OCI-M2 (cell line): ENCODE data around the gene HPD.

Experiments used
- DNase-seq: peaks from one replicate; lab custom pipeline; 2025; ENCODE audit not compliant: unreplicated experiment; lab: John Stamatoyannopoulos, UW

The HPD gene

DNA sequence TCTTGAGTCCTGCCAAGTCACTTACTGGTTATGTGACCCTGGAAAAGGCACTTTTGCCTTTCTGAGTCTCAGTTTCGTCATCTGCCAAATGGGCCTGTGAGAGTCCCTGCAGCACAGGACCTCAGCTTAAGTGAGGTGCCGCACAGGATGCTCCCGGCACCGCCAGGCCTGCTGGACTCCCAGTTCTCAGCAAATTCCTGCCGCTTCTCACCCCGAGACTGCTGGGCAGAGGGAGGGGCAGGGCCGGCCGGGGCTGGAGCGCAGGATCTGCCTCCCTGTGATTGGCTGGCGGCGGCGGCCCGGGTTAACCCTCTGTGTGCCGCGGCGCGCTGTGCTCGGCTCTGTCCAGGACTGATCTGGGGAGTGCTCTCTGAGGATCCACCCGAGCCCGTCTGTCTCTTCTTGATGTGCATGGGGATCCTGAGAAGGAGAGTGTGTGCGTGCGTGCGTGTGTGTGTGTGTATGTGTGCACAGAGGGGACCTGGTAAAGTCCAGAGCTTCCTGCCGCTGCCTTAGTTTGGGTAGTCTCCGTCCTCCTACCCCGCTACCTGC is 46.3 kb downstream of the HPD start:
- DNase-seq, result no peak

- DNase-seq, result no peak
These were observed 47.0 kb downstream of the HPD start for GRCh38 chr12:121811434-121812319.

DNA sequence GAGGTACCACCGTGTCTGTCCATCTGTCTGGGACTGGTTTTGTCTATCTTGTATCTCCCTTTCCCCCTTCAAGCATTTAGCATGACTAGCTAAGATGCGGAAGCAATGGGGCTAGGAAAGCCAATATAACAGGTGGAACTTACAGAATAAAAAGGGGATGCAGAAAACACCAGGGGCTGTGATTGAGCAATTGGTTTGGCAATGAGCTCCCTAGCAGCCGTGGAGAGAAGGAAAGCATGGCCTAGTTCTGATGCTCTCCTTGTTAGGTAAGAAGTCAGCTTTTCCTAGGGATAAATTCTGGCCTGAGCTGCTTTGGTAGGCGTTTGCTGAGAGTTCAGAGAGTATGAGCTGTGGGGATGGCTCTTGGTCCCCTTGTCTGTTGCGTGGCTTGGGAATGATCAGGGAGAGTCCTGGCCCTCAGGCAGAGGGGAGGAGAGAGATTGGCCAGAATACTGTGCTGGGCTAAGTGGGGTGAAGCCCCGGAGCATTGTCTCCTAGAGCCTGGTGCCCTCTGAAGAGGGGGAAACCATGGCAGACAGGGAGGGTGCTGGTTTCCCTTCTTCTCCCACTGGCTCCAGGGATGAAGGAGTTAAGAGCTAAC is 47.7 kb downstream of the HPD start:
- DNase-seq, result no peak

DNA sequence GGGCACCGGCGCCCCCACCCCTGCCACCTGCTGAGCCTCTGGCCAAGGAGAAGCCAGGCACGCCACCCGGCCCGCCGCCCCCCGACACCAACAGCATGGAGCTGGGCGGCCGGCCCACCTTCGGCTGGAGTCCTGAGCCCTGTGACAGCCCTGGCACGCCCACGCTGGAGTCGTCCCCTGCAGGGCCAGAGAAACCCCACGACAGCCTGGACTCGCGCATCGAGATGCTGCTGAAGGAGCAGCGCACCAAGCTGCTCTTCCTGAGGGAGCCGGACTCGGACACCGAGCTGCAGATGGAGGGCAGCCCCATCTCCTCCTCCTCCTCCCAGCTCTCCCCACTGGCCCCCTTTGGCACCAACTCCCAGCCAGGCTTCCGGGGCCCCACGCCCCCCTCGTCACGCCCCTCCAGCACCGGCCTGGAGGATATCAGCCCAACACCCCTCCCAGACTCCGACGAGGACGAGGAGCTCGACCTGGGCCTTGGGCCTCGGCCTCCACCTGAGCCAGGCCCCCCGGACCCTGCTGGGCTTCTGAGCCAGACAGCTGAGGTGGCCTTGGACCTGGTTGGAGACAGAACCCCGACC is 48.3 kb downstream of the HPD start:
- DNase-seq, result no peak

DNA sequence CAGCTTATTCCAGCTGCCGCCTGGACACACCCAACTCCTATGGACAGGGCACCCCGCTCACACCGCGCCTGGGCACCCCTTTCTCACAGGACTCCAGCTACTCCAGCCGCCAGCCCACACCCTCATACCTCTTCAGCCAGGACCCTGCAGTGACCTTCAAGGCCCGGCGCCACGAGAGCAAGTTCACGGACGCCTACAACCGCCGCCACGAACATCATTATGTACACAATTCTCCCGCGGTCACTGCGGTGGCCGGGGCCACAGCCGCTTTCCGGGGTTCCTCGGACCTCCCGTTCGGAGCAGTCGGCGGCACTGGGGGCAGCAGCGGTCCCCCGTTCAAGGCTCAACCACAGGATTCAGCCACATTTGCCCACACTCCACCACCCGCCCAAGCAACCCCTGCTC is 48.9 kb downstream of the HPD start:
- no peak for DNase-seq

- no peak for DNase-seq
These were observed 50.0 kb downstream of the HPD start for GRCh38 chr12:121808623-121809022.

GRCh38 chr12:121807642-121808347 is 50.9 kb downstream of the HPD start:
- DNase-seq, result no peak

DNA sequence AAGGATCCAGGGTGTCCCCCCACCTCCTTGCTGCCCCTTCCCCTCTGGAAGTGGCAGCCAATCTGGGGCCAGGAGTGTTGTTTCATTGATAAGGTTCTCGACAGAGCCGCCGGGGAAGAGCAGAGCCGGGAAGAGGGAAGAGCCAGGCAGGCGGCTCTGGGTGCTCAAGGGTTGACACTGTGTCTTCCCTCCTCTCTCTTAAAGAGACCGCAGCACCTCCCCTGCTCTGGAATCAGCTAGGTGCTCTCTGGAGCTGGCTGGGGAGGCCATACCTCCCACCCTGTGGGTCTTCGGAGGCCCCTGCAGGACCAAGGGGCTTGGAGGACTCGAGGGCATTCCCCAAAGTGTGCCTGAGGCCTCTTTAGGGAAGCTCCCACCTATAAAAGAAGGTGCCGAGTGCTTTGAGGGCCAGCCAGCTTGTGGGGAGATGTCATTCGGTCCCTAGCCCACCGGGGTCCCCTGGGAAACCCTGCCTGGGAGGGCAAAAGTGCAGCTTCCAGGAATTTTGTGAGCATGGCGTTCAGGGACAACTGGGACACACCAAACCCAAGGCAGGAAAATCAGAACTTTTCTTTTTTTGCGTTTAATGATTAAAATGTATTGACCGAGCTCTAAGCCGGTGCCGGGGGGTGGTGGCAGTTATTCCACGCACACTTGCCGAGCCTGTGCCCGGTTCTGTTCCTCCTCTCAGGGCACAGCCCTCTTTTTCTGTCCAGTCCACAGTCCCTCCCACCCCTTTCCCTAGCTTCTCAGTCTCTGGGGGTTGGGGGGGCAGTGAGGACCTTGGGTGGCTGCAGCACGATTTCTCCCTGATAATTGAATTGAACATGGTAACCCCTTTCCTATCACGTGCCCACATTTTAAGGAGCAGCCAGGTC is 51.9 kb downstream of the HPD start:
- no peak for DNase-seq

DNA sequence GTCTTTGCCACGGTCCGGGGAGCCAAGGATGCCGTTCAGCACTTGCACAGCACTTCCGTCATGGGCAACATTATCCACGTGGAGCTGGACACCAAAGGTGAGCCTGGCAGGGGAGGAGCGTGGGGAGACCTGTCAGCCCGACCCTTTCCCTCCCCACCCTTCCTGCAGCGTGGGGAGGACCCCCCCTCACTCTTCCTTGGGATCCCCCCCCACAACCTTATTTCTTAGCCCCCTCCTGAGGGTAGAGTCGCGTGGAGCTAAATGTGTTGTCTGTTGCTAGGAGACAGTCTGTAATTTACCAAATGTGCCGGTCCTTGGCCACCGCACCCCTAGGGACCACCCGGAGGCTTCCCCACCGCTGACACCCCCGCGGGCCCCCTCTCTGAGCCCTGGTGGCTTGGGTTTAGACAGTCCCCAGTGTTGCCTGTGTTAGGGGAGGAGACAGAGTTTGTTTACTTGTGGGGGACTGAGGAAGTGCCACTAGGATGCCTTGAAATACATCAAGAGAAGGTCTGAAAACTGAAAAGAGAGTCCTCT is 52.6 kb downstream of the HPD start:
- DNase-seq, result no peak

GRCh38 chr12:121805171-121806008 is 53.3 kb downstream of the HPD start:
- DNase-seq, result no peak

GRCh38 chr12:121804417-121805111 is 54.1 kb downstream of the HPD start:
- no peak for DNase-seq

DNA sequence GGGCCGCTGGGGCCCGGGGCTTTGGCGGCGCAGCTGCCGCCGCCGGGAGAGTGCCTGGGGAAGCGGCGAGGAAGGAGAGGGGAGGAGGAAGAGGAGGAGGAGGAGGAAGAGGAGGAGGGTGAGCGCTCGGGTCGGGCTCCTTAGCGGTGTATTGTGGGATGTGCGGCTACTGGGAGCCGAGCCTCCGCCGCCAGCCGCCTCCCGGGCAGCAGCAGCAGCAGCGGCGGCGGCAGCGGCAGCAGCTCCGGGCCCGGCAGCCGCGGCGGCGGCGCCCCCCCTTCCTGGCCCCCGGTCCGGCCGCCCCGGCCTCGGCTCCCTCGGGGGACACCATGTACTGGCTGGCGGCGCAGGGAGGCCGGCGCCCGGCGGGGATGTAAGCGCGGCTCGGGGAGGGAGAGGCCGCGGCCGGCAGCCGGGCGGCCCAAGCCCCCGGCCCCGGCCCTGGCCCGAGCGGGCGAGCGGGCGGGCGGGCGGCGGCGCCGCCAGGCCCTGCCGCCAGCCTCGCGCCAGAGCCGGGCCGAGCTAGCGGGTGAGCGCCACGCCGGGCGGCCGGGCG is 54.7 kb downstream of the HPD start, which contains the start of gene SETD1B:
Gene SETD1B, plus strand, starts transcription at position 149 of the 556 bp plus-strand sequence. CDS start 729 bp downstream, outside the sequence.
- no peak for DNase-seq

DNA sequence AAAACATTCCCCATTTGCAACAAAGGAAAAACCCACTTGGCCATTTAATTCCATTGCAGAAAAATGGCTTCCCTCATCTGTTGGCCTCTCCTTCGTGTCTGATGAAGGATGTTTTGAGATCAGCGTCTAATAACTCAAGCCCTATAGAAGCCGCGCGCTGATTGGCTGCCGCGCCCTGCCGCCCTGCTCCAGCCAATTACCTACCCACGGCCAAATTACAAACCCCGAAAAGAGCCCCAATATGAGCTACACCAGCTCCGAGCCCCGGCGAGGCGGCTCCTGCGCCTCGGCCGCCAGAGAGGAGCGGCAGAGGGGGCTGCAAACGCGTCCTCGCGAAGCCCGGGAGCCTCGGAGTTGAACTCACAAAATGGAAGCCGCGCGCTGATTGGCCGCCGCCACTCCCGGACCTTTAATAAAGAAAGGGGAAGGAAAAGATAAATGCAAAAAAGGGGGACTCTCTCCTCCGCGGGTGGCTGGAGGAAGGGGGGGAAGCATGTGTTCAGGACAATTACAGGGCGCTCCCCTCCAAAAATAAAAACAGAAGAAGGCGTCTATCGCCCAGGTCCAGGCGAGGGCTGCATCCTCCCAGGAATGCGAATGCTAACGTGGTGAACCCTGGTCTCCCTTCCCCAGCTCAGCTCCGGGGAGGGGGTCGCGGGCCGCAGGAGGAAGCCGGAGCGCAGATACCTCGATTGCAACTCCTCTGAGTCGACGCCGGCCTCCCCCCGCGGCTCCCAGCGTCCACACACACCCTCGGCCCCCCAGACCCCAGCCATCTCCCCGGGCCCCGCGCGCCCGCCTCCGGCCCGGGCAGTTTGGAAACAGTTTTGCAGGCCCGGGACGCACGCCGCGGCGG is 55.6 kb downstream of the HPD start:
- peak; percentile 83 for DNase-seq

DNA sequence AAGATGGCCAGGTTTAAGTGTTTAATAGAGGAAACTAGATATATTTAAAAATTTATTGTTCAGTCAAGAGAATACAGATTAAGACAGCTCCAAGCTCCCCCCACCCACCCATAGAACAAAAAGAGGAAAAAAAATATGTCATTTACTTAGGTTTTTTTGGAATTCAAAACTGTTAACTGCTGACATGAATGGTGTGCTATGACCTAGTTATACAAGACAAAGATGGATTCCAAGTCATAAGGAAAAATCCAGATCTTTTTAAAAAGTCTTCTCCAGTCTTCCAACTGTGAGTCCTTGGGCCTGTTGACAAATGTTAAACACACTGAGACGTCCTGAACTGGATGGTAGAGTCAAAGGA is 56.2 kb downstream of the HPD start:
- DNase-seq, result peak; percentile 83

- no peak for DNase-seq
These were observed 56.8 kb downstream of the HPD start for GRCh38 chr12:121801595-121802484.
